Measurements from ENCODE around the gene AUTS2.

- TF ChIP-seq CTCF (IDR thresholded peaks at IDR 0.05) (no peak), POLR2AphosphoS5 (IDR thresholded peaks at IDR 0.05) (no peak), POLR2A (IDR thresholded peaks at IDR 0.05) (no peak)
These were observed 896.7 kb downstream of the AUTS2 start for GRCh38 chr7:70495033-70495376.
